SK-N-SH treated with all-trans-retinoic acid at 6 μM for 48 hours (cell line): ENCODE data around the gene NAPSA.

ENCODE experiments used
- ATAC-seq: fragments of 200-7000 bp; cut with Tn5 transposase; 3 replicates; pipeline ENCODE4 v1.9.1; 2020; ENCODE audit warnings: mild to moderate bottlenecking, moderate library complexity
- ARNTL ChIP-seq: fragments of 450-650 bp; formaldehyde crosslinking; IDR thresholded peaks from 2 replicates; pipeline ENCODE4 v1.5.0; 2020; ENCODE audit warnings: low read depth, mild to moderate bottlenecking, moderate library complexity, borderline replicate concordance
- BACH2 ChIP-seq: fragments of 250-450 bp; sonication (Bioruptor Pico); IDR thresholded peaks from 2 replicates; pipeline ENCODE4 v1.9.0; 2021; ENCODE audit warnings: mild to moderate bottlenecking, borderline replicate concordance
- ESRRG ChIP-seq: fragments of 250-450 bp; sonication (Bioruptor Pico); IDR thresholded peaks from 2 replicates; pipeline ENCODE4 v1.6.1; 2021; ENCODE audit warnings: mild to moderate bottlenecking
- GLIS3 ChIP-seq: fragments of 250-450 bp; sonication (Bioruptor Pico); IDR thresholded peaks from 2 replicates; pipeline ENCODE4 v1.5.0; 2020; ENCODE audit warnings: mild to moderate bottlenecking, moderate library complexity
- OSR1 ChIP-seq: fragments of 250-450 bp; sonication (Bioruptor Pico); IDR thresholded peaks from 2 replicates; pipeline ENCODE4 v1.8.0; 2022; ENCODE audit warnings: moderate library complexity, mild to moderate bottlenecking, inconsistent platforms
- POU6F1 ChIP-seq: fragments of 250-450 bp; sonication (Bioruptor Pico); IDR thresholded peaks from 2 replicates; pipeline ENCODE4 v1.8.0; 2021; ENCODE audit warnings: low read depth, mild to moderate bottlenecking, moderate library complexity, borderline replicate concordance
- PPARA ChIP-seq: fragments of 250-450 bp; sonication (Bioruptor Pico); IDR thresholded peaks from 2 replicates; pipeline ENCODE4 v1.5.0; 2020; ENCODE audit warnings: mild to moderate bottlenecking, borderline replicate concordance
- RARB ChIP-seq: fragments of 250-450 bp; sonication (Bioruptor Pico); IDR thresholded peaks from 2 replicates; pipeline ENCODE4 v1.8.0; 2021; ENCODE audit warnings: mild to moderate bottlenecking, moderate library complexity
- SNAI2 ChIP-seq: fragments of 250-450 bp; sonication (Bioruptor Pico); IDR thresholded peaks from 2 replicates; pipeline ENCODE4 v1.5.0; 2020; ENCODE audit warnings: mild to moderate bottlenecking, moderate library complexity
- TCF4 ChIP-seq: fragments of 250-450 bp; sonication (Bioruptor Pico); IDR thresholded peaks from 2 replicates; pipeline ENCODE4 v1.8.0; 2021; ENCODE audit warnings: mild to moderate bottlenecking, moderate library complexity, borderline replicate concordance
- TOX ChIP-seq: fragments of 250-450 bp; sonication (Bioruptor Pico); IDR thresholded peaks from 2 replicates; pipeline ENCODE4 v1.8.0; 2021; ENCODE audit warnings: mild to moderate bottlenecking, moderate library complexity, borderline replicate concordance
- TSHZ2 ChIP-seq: fragments of 250-450 bp; sonication (Bioruptor Pico); IDR thresholded peaks from 2 replicates; pipeline ENCODE4 v1.5.0; 2020; ENCODE audit warnings: mild to moderate bottlenecking, moderate library complexity
- ZC3H10 ChIP-seq: fragments of 250-450 bp; sonication (Bioruptor Pico); IDR thresholded peaks from 2 replicates; pipeline ENCODE4 v1.5.1; 2021; ENCODE audit warnings: mild to moderate bottlenecking, moderate library complexity
- ZFP30 ChIP-seq: fragments of 450-650 bp; formaldehyde crosslinking; IDR thresholded peaks from 2 replicates; pipeline ENCODE4 v1.5.0; 2022; ENCODE audit warnings: mild to moderate bottlenecking, moderate library complexity
- ZNF565 ChIP-seq: fragments of 450-650 bp; formaldehyde crosslinking; conservative IDR thresholded peaks from 2 replicates; pipeline ENCODE4 v1.5.0; 2020; ENCODE audit warnings: low read depth, mild to moderate bottlenecking, moderate library complexity
- ZNF70 ChIP-seq: fragments of 450-650 bp; formaldehyde crosslinking; IDR thresholded peaks from 2 replicates; pipeline ENCODE4 v1.5.0; 2020; ENCODE audit warnings: mild to moderate bottlenecking, moderate library complexity
- ZNF8 ChIP-seq: fragments of 450-650 bp; formaldehyde crosslinking; IDR thresholded peaks from 2 replicates; pipeline ENCODE4 v1.5.0; 2020; ENCODE audit warnings: mild to moderate bottlenecking, moderate library complexity
- TF ChIP-seq, protein P1 (sequence below): fragments of 250-450 bp; sonication (Bioruptor Pico); IDR thresholded peaks from 2 replicates; pipeline ENCODE4 v1.8.0; 2020; ENCODE audit warnings: mild to moderate bottlenecking, moderate library complexity, borderline replicate concordance
- TF ChIP-seq, protein P2 (sequence below): fragments of 250-450 bp; sonication (Bioruptor Pico); IDR thresholded peaks from 2 replicates; pipeline ENCODE4 v1.5.1; 2020; ENCODE audit warnings: low read depth, mild to moderate bottlenecking, moderate library complexity
- TF ChIP-seq, protein P3 (sequence below): fragments of 250-450 bp; sonication (Bioruptor Pico); IDR thresholded peaks from 2 replicates; pipeline ENCODE4 v1.5.1; 2021; ENCODE audit warnings: mild to moderate bottlenecking, moderate library complexity

The NAPSA gene

DNA sequence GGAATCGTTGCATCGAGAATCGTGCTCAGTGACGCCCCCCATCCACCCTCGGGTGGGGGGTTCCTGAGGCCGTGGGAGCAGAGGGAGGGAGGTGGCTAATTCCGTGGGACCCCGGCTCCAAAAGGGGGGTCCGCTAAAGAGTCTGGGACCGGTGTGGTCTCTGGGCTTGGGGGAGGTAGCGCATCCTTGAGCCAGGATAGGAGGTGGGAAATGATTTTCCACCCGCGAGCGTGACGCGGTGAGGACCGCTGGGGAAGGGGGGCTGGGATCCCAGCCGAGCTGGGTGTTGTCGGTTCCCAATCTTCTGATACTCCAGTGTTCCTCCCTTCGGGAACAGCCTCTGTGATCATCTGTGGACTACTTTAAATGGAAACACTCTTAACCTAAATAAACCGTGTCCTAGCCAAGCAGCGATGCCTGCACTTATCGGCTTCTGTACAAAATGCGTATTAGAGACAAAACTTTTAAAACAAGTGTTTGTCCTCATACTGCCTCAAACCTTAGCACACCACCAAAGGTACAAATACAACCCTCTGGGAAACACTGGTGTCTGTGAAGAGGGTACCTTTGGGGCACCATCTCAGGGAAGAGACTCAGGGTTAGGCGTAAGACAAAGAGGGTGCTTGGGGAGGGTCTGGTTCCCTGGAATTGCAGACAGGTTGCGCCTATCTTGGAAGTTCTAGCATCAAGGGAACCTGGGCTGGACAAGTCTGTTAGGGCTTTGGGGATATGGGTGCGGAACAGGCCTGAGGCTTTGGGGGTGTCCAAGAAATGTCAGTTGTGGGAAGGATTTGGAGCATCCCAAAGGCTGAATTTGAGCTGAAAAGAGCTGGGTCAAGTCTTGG is 52.2 kb downstream of the NAPSA start:
- no peak for ATAC-seq
- TF ChIP-seq POU6F1 (no peak), ZFP30 (CRISPR knock-in tag) (no peak), ZNF8 (CRISPR knock-in tag) (no peak), OSR1 (CRISPR knock-in tag) (no peak), TOX (CRISPR knock-in tag) (no peak), PPARA (CRISPR knock-in tag) (no peak)
- TF ChIP-seq, protein P1, sequence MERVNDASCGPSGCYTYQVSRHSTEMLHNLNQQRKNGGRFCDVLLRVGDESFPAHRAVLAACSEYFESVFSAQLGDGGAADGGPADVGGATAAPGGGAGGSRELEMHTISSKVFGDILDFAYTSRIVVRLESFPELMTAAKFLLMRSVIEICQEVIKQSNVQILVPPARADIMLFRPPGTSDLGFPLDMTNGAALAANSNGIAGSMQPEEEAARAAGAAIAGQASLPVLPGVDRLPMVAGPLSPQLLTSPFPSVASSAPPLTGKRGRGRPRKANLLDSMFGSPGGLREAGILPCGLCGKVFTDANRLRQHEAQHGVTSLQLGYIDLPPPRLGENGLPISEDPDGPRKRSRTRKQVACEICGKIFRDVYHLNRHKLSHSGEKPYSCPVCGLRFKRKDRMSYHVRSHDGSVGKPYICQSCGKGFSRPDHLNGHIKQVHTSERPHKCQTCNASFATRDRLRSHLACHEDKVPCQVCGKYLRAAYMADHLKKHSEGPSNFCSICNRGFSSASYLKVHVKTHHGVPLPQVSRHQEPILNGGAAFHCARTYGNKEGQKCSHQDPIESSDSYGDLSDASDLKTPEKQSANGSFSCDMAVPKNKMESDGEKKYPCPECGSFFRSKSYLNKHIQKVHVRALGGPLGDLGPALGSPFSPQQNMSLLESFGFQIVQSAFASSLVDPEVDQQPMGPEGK = no peak

- TF ChIP-seq ZNF565 (CRISPR knock-in tag) = no peak
- no peak for TF ChIP-seq ZNF70 (CRISPR knock-in tag)
- no peak for TF ChIP-seq RARB (CRISPR knock-in tag)
- TF ChIP-seq BACH2 (CRISPR knock-in tag) = no peak
- TF ChIP-seq, protein P1 = no peak
- TF ChIP-seq TOX (CRISPR knock-in tag) = no peak
- no peak for TF ChIP-seq OSR1 (CRISPR knock-in tag)
- TF ChIP-seq, protein P2, sequence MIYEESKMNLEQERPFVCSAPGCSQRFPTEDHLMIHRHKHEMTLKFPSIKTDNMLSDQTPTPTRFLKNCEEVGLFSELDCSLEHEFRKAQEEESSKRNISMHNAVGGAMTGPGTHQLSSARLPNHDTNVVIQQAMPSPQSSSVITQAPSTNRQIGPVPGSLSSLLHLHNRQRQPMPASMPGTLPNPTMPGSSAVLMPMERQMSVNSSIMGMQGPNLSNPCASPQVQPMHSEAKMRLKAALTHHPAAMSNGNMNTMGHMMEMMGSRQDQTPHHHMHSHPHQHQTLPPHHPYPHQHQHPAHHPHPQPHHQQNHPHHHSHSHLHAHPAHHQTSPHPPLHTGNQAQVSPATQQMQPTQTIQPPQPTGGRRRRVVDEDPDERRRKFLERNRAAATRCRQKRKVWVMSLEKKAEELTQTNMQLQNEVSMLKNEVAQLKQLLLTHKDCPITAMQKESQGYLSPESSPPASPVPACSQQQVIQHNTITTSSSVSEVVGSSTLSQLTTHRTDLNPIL (CRISPR knock-in tag) = no peak
- no peak for TF ChIP-seq ARNTL (CRISPR knock-in tag)
- TF ChIP-seq POU6F1 = no peak
- no peak for TF ChIP-seq TCF4 (CRISPR knock-in tag)
- no peak for TF ChIP-seq ZFP30 (CRISPR knock-in tag)
- TF ChIP-seq PPARA (CRISPR knock-in tag) = no peak
- no peak for TF ChIP-seq ZNF8 (CRISPR knock-in tag)
- TF ChIP-seq TSHZ2 (CRISPR knock-in tag) = no peak
- TF ChIP-seq ZC3H10 (CRISPR knock-in tag) = no peak
- no peak for TF ChIP-seq SNAI2
- TF ChIP-seq GLIS3 (CRISPR knock-in tag) = no peak
- TF ChIP-seq ESRRG (CRISPR knock-in tag) = no peak
- TF ChIP-seq, protein P3, sequence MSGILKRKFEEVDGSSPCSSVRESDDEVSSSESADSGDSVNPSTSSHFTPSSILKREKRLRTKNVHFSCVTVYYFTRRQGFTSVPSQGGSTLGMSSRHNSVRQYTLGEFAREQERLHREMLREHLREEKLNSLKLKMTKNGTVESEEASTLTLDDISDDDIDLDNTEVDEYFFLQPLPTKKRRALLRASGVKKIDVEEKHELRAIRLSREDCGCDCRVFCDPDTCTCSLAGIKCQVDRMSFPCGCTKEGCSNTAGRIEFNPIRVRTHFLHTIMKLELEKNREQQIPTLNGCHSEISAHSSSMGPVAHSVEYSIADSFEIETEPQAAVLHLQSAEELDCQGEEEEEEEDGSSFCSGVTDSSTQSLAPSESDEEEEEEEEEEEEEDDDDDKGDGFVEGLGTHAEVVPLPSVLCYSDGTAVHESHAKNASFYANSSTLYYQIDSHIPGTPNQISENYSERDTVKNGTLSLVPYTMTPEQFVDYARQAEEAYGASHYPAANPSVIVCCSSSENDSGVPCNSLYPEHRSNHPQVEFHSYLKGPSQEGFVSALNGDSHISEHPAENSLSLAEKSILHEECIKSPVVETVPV (CRISPR knock-in tag) = no peak
- TF ChIP-seq, all 23 proteins: peak for 0
- ATAC-seq = peak; percentile 49
Observed at GRCh38 chr19:50311723-50312635, 53.5 kb downstream of the NAPSA start.
